PFSK-1 (cell line): ENCODE measurements around the gene MSANTD2.

Source experiments
- FOXP2 ChIP-seq: optimal IDR thresholded peaks from 2 replicates; pipeline ENCODE3; 2011; ENCODE audit warnings: borderline replicate concordance, control low read depth, inconsistent platforms; ENCODE audit not compliant: insufficient read depth; ENCODE audit errors: extremely low read length, extremely low read depth
- POLR2AphosphoS5 ChIP-seq: IDR thresholded peaks from 2 replicates; pipeline ENCODE4 v1.6.1; 2012; ENCODE audit warnings: low read depth, mild to moderate bottlenecking, control low read depth, low read length, moderate library complexity
- SIN3A ChIP-seq: IDR thresholded peaks from 2 replicates; pipeline ENCODE4 v1.6.1; 2012; ENCODE audit warnings: mild to moderate bottlenecking, low read length, moderate library complexity, borderline replicate concordance; ENCODE audit not compliant: insufficient read depth
- TAF1 ChIP-seq: IDR thresholded peaks from 2 replicates; pipeline ENCODE4 v1.6.1; 2012; ENCODE audit warnings: low read length, control low read depth, borderline replicate concordance; ENCODE audit not compliant: insufficient read depth
- TF ChIP-seq, protein P1 (sequence below), 2 experiments: IDR thresholded peaks; 2 replicates each; pipeline versions ENCODE4 v1.6.1 to v1.8.0; 2011 to 2012; ENCODE audit warnings: low read depth in 2 of 2, low read length in 2 of 2, control low read depth in 1 of 2, inconsistent platforms in 1 of 2, mild to moderate bottlenecking in 1 of 2, moderate library complexity in 1 of 2; ENCODE audit not compliant: insufficient read depth in 1 of 2

The MSANTD2 gene

GRCh38 chr11:124758355-124759265, 41.6 kb downstream of the MSANTD2 start:
- TF ChIP-seq FOXP2 (peak; percentile 26), POLR2AphosphoS5 (no peak)

DNA sequence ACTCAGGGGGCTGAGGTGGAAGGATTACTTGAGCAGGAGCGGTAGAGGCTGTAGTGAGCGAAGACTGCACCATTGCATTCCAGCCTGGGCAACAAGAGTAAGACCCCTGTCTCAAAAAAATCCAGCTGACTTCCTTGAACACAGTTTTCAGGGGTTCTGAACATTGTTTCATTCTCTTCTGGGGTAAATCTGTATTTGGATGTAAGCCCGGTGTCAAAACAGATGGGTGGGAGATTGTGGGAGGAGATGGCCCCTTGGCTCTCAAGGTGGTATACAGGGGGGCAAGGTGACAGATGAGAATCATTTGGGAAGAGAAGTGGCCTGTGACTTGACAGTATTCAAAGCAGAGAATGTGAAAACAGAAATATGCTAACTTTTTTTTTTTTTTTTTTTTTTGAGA, 42.9 kb downstream of the MSANTD2 start:
- TF ChIP-seq POLR2AphosphoS5 (no peak), TAF1 (no peak), SIN3A (no peak)
- TF ChIP-seq, protein P1, sequence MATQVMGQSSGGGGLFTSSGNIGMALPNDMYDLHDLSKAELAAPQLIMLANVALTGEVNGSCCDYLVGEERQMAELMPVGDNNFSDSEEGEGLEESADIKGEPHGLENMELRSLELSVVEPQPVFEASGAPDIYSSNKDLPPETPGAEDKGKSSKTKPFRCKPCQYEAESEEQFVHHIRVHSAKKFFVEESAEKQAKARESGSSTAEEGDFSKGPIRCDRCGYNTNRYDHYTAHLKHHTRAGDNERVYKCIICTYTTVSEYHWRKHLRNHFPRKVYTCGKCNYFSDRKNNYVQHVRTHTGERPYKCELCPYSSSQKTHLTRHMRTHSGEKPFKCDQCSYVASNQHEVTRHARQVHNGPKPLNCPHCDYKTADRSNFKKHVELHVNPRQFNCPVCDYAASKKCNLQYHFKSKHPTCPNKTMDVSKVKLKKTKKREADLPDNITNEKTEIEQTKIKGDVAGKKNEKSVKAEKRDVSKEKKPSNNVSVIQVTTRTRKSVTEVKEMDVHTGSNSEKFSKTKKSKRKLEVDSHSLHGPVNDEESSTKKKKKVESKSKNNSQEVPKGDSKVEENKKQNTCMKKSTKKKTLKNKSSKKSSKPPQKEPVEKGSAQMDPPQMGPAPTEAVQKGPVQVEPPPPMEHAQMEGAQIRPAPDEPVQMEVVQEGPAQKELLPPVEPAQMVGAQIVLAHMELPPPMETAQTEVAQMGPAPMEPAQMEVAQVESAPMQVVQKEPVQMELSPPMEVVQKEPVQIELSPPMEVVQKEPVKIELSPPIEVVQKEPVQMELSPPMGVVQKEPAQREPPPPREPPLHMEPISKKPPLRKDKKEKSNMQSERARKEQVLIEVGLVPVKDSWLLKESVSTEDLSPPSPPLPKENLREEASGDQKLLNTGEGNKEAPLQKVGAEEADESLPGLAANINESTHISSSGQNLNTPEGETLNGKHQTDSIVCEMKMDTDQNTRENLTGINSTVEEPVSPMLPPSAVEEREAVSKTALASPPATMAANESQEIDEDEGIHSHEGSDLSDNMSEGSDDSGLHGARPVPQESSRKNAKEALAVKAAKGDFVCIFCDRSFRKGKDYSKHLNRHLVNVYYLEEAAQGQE (IDR thresholded peaks at IDR 0.05; ENCODE audit: insufficient read depth in 1 of 2, low read depth in 2 of 2, low read length in 2 of 2) = no peak

DNA sequence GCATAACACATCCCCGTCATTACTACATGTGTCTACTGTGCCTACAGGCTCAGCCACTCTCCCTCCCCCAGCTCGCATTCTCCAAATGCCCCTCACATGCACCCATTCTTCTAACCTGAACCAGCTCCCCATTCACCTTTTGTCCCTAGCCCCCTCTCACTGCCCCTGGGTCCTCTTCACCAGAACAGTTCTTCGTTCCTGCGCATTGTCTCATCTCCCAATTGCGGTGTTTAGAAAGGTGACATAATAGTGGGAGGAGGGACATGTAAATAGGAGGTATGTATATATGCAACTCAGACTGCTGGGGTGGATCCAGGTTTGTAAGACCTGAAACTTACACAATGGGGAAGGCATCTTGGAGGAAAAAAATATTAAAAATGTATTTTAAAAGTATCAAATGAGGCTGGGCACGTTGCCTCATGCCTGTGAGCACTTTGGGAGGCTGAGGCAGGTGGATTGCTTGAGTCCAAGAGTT, 43.4 kb downstream of the MSANTD2 start:
- TF ChIP-seq, protein P1 (IDR thresholded peaks at IDR 0.05; ENCODE audit: insufficient read depth in 1 of 2, low read depth in 2 of 2, low read length in 2 of 2) = no peak
- TF ChIP-seq TAF1 (no peak), SIN3A (no peak), POLR2AphosphoS5 (no peak), FOXP2 (no peak)

DNA sequence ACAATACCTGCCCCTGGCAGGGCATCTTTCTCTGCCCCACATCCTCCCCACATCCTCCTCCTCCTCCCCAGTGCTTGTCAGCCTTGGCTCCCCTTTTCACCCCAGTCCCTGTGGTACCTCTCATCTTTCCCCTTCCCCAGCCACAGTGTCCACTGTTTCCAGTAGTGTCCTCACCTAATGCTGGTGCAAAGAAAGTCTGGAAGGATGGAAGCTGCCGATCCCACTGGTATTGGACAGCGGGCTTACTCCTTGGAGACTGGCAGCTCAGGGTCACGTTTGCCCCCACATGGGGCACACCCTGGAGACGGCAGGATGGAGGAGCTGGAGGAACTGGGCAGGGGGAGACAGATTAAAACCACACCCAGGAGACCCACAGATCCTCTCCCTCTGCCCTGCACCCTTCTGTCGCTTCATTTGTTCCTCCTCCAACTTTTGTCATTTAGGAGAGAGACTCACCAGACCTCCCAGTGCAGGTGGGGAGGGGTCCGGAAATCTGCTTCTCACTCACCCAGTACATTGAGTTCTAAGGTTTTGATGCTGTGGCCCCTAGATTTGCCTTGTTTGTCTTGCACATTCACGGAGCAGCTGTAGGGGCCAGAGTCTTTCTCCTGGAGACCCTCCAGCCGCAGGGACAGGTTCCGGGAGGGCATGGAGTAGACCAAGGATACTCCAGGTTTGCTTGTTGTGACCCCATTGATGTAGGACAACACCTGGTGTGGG, 44.0 kb downstream of the MSANTD2 start:
- TF ChIP-seq TAF1 = no peak
- TF ChIP-seq SIN3A = no peak
- TF ChIP-seq, protein P1 (IDR thresholded peaks at IDR 0.05; ENCODE audit: insufficient read depth in 1 of 2, low read depth in 2 of 2, low read length in 2 of 2) = no peak
- no peak for TF ChIP-seq FOXP2
- TF ChIP-seq POLR2AphosphoS5 = no peak

DNA sequence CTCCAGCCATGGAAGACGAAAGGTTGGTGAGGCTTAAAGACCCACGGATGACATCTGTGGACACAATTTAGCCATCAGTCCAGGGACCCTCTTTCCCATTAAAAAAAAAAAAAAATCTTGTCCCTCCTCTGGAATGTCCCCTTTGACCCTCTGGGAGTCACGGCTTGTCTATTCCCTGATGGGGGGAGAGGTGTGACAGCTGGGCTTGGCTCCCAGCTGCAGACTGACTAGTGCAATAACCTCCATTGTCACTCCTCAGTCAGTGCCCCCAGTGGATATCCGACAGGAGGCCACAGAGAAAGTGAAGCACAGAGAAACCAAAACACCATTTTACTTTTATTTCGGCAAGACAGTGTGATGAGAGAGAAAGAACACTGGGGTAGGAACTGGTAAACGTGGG, 45.5 kb downstream of the MSANTD2 start:
- TF ChIP-seq TAF1 (no peak), POLR2AphosphoS5 (no peak), FOXP2 (no peak), SIN3A (no peak)
- TF ChIP-seq, protein P1 (IDR thresholded peaks at IDR 0.05; ENCODE audit: insufficient read depth in 1 of 2, low read depth in 2 of 2, low read length in 2 of 2) = no peak
